ENCODE data around the gene PGAM2. TPM values are rescaled to one million over a fixed set of nuclear protein-coding genes. Genes with fewer than 3 reads are reported as not detected.

The PGAM2 gene
- total RNA-seq, 1 experiment from 2014 or later, result 8.7 TPM

DNA sequence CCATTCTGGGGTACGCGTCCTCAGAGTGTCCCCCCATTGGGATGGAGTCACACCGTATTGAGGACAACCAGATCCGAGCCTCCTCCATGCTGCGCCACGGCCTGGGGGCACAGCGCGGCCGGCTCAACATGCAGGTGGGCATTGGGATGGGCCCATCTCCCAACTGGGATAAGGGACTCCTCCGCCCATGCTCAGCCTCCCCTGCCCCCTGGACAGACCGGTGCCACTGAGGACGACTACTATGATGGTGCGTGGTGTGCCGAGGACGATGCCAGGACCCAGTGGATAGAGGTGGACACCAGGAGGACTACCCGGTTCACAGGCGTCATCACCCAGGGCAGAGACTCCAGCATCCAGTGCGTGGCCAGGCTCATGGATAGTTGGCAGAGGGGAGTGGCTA lies 44.6 kb upstream of the PGAM2 start:
- Mint-ChIP-seq H3K36me3 (ENCODE audit: insufficient read depth in 1 of 3, low read depth in 3 of 3) (peaks cover 10 to 36% (median 35%) of the 10 kb centered on the region in 3 experiments), H3K4me3 (no peak overlapping the region), H3K27ac (no peak overlapping the region), H3K4me1 (peaks cover 9 to 13% of the 10 kb centered on the region in 2 experiments), H3K9me3 (no peaks in the 10 kb centered on the region), H3K27me3 (ENCODE audit: low read depth) (peaks cover 13% of the 10 kb centered on the region)
- no peak overlapping the region for H2BK120ac ChIP-seq (ENCODE audit: low read depth, low read length, poor library complexity, severe bottlenecking)
- no peak overlapping the region for H2AK5ac ChIP-seq (ENCODE audit: insufficient read length, low read length)
- no peak overlapping the region for H2BK12ac ChIP-seq (ENCODE audit: insufficient read length, low read depth, low read length)
- no peaks in the 10 kb centered on the region for H3K9me3 ChIP-seq (ENCODE audit: control insufficient read depth, low read depth, low read length)
- H4K8ac ChIP-seq (replicated peaks; ENCODE audit: insufficient read length, low read depth, low read length), result no peak overlapping the region
- no peak overlapping the region for H4K5ac ChIP-seq (ENCODE audit: insufficient read length, low read depth, low read length)
- DNase-seq, result no peak
- H4K20me1 ChIP-seq (ENCODE audit: control insufficient read depth, insufficient read depth, insufficient read length), result no peaks in the 10 kb centered on the region
- H3K14ac ChIP-seq (ENCODE audit: insufficient read depth, low read length), result no peak overlapping the region
- H3K79me2 ChIP-seq (ENCODE audit: insufficient read depth, low read length), result no peaks in the 10 kb centered on the region
- H3K79me1 ChIP-seq (ENCODE audit: insufficient read depth, low read depth, low read length, poor library complexity, severe bottlenecking), result no peaks in the 10 kb centered on the region
- H3K23ac ChIP-seq (ENCODE audit: insufficient read length, low read depth, low read length), result no peak overlapping the region
- H3K4me1 ChIP-seq (ENCODE audit: insufficient read depth, low read length), result no peaks in the 10 kb centered on the region; the same call in 1 of the 2 replicates
- H3K4me2 ChIP-seq (ENCODE audit: insufficient read depth, insufficient read length, low read length), result no peak overlapping the region
- no peak overlapping the region for H3K27ac ChIP-seq (ENCODE audit: insufficient read length, low read depth, low read length)
- no peak overlapping the region for H3K18ac ChIP-seq (ENCODE audit: insufficient read length, low read depth, low read length)
- no peak overlapping the region for H2AFZ ChIP-seq (ENCODE audit: low read length)
- TF ChIP-seq, protein P1, sequence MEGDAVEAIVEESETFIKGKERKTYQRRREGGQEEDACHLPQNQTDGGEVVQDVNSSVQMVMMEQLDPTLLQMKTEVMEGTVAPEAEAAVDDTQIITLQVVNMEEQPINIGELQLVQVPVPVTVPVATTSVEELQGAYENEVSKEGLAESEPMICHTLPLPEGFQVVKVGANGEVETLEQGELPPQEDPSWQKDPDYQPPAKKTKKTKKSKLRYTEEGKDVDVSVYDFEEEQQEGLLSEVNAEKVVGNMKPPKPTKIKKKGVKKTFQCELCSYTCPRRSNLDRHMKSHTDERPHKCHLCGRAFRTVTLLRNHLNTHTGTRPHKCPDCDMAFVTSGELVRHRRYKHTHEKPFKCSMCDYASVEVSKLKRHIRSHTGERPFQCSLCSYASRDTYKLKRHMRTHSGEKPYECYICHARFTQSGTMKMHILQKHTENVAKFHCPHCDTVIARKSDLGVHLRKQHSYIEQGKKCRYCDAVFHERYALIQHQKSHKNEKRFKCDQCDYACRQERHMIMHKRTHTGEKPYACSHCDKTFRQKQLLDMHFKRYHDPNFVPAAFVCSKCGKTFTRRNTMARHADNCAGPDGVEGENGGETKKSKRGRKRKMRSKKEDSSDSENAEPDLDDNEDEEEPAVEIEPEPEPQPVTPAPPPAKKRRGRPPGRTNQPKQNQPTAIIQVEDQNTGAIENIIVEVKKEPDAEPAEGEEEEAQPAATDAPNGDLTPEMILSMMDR (conservative IDR thresholded peaks at IDR 0.05), result no peak
- H3K27me3 ChIP-seq (ENCODE audit: insufficient read depth, low read length), result no peaks in the 10 kb centered on the region; the same call in 1 of the 2 replicates
- H2BK5ac ChIP-seq (ENCODE audit: insufficient read length, low read length), result no peak overlapping the region
- no peak overlapping the region for H3K4ac ChIP-seq (ENCODE audit: low read depth, low read length)
- no peak overlapping the region for H3T11ph ChIP-seq (ENCODE audit: low read length)
- WGBS (ENCODE audit: extremely low coverage, insufficient read length, low lambda C conversion rate), result no CpG with 5 or more reads among the region's 18 CpGs
- H3K23me2 ChIP-seq (ENCODE audit: insufficient read length, low read depth, low read length, poor library complexity, severe bottlenecking), result peaks cover 2% of the 10 kb centered on the region
- H3K9ac ChIP-seq (ENCODE audit: extremely low read depth, insufficient read length, low read length), result no peak overlapping the region
- H3K56ac ChIP-seq (ENCODE audit: insufficient read length, low read depth, low read length), result no peak overlapping the region
- no peak overlapping the region for H2BK20ac ChIP-seq (ENCODE audit: low read depth, low read length, poor library complexity, severe bottlenecking)
- H2BK15ac ChIP-seq (ENCODE audit: low read depth, low read length), result no peak overlapping the region
- no peak overlapping the region for H4K91ac ChIP-seq (ENCODE audit: insufficient read length, low read depth, low read length)

Data from H9 (cell line).